HCEC 1CT (cell line): ENCODE results near the gene SLC38A11.
A peak's percentile ranks its signal among the peaks of the same experiment; 100 is the strongest.
"Not testable (repeated sequence)": the region's sequence is repeated elsewhere in the genome, so short reads cannot be mapped to it uniquely, and the experiment has no call there.

Source experiments
- DNase-seq: peaks from one replicate; pipeline ENCODE4 v3.0.0-alpha.2; 2017

SLC38A11 gene

GRCh38 chr2:164875334-164876205 is 79.8 kb downstream of the SLC38A11 start:
- no peak for DNase-seq

DNA sequence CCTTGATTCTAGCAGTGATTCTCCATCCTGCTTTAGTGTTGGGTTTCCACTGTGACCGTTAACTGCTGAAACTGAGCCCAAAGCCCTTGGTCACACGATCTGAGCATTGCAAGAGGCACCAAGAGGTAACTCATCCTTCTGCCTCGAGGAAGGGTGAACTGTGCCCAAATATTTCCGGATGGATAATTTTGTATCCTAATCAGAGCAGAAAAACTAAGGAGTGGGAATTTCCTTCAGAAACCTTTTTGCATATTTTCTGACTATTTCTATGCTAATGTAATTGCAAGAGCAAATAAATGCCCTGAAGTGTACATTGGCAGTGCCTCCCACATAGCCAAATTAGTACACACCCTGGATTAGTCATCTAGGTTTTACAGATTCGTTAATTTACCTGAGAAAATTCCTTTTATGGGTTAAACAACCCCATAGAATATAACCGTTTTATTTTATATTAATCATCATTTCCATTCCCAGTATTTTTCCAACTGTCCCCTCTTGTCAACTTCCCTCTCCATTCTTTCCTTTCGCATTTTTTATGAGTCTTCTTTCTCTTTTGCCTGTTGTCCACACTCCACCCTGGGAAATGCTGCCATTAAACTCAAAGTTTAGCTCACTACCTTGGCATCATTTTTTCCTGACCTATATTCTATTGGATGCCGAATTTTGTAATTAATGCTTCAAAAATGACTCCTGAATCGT is 82.0 kb downstream of the SLC38A11 start:
- DNase-seq = no peak

DNA sequence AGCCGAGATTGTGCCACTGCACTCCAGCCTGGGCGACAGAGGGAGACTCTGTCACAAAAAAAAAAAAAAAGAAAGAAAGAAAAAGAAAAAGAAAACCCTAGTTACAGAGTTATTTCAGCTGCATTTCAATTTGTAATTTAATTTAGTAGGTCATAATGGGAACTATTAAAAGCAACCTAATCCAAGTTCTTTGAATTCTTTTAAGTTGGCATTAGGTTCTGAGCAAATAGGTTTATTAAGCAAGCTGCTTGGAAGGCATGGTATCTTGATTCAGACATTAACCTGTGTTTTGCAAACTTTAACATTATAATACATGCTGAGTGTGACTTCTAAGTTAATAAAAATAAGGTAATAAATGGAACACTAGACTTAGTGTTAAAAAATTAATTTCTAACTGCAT is 83.9 kb downstream of the SLC38A11 start:
- no peak for DNase-seq

DNA sequence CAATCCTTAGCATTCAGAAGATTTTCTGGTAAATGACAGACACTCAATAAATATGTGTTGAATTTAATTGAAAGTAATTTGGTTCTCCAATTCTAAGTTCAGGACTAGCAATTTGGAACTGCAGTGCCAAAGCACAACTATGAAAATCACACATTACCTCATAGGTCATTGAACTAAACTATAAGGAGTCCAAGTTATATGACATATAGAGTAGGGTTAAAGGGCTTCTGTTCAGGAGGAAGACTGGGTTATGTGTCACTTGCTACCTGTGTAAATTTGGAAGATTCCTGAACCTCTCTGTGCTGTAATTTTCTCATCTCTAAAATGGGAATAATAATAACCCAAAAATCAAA is 85.9 kb downstream of the SLC38A11 start:
- no peak for DNase-seq

DNA sequence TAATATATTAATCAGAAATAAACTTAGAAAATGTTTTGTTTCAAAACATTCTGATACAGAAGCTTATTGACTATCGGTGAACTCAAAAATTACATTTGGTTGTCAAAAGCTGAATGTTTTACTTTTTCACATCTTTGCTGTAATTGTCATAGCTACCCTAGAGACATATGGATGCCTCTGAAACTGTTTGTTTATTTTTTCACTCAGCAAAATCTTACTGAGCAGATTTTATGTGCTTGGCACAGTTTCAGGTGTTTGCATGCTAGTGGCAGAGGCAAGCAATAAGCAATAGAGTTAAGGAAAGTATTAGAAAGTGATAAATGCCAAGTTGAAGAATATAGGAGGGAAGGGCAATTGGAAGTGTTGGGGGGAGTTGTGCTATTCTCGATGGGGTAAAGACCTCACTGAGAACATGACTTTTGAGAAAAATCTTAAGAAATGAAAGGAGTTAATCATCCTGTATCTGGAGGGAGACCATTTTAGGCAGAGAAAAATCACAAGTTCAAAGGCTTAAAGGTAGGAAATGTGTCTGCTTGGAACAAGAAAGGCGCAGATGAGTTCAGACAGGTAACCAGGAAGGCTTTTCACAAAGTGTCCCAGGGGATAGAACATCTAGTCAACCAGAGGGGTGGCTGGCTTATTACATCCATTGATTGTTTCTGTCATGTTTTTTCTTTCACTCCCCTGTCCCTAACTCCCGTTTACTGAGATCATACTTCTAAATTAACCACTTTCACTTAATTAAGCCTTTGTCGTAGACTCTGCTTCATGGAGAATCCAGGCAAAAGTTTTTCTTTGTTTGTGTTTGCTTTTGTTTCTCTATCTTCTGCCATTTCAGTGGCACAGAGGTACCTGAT is 86.5 kb downstream of the SLC38A11 start:
- peak; percentile 44 for DNase-seq

- DNase-seq = no peak
These were observed 87.4 kb downstream of the SLC38A11 start for GRCh38 chr2:164867779-164868397.

DNA sequence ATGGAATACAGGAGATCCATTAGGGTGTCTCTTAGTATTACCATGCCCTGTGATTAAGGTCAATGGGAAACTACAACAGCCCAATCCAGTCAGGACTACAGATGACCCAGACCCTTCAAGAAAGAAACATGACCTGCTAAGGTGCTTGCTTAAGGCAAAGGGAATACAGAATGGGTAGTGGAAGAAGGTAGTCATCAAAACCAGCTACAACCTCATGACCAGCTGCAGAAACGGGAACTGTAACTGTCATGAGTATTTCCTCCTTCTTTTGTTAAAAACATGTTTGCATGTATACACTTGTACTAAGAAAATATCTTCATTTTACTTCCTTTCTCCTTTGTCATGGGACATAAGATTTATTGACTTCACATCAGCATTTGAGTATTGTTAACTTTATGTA is 88.9 kb downstream of the SLC38A11 start:
- not testable (repeated sequence) for DNase-seq

- no peak for DNase-seq
These were observed 94.7 kb downstream of the SLC38A11 start for GRCh38 chr2:164860694-164861042.

DNA sequence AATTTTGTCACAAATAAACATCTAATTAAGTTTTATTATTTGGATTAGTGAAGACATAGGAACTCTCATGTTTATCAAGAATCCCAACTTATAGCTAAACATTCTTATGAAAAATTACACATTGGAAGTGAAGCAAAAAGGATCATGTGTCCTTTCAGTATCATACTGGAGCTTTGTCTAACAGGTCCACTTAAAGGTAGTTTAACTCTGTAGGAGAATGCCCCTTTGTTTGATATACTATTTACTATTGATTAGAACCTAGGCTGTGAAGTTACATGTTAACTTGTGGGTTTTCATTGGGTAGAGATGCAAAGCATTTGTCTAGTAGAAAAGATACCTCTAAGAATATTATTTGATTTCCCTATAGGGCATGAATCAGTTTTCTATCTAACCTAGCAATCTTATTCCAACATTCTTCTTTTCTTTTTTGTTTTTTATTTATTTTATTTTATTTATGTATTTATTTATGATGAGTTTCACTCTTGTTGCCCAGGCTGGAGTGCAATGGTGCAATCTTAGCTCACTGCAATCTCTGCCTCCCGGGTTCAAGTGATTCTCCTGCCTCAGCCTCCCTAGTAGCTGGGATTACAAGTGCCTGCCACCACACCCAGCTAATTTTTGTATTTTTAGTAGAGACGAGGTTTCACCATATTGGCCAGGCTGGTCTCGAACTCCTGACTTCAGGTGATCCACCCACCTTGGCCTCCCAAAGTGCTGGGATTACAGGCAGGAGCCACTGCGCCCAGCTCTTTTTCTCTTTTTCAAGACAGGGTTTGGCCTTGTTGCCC is 95.2 kb downstream of the SLC38A11 start:
- not testable (repeated sequence) for DNase-seq

DNA sequence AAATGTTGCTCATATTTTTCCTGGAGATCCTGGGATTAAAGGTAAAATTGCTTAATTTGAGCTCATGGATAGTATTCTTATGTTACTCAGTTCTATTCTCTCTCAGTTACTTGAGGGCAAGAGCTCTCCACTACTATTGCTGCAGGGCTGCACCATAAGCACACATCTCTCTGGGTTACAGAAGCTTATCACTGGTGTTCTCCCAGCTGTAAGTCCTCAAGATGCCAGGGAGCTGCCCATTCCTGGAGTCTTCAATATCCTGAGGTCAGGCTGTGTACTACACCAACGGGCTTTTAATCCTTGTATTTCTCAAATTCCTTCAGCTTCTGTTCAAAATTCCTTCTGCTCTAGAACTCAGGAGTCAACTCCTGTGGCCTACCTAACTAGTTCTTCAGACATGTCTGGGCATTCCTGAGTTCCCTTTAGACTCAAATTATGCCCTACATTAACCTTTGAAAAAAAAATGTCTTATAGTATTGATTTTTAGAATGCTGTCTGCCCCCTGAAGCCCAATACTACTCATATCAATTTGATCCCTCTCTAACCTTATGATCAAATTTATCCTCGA is 96.0 kb downstream of the SLC38A11 start:
- DNase-seq = no peak

- DNase-seq = no peak
These were observed 103.2 kb downstream of the SLC38A11 start for GRCh38 chr2:164852086-164852485.

DNA sequence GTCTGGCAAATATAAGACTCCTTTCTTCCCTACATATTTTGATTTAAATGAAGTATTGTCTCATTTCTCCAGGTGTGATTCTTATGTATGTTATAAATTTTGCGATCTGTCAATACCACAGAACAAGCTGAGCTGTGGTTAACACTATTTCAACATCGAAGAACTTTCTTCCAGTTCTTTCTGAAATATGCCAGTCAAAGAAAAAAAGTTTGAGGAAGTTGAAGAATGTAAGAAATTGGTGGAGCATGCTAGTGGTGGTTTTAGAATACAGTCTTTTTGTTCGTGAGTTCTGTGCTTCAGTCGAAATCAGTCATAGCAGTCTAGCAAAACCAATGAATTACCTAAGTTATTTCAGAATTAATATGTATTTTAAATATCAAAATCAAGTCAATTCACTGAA is 105.1 kb downstream of the SLC38A11 start:
- no peak for DNase-seq

DNA sequence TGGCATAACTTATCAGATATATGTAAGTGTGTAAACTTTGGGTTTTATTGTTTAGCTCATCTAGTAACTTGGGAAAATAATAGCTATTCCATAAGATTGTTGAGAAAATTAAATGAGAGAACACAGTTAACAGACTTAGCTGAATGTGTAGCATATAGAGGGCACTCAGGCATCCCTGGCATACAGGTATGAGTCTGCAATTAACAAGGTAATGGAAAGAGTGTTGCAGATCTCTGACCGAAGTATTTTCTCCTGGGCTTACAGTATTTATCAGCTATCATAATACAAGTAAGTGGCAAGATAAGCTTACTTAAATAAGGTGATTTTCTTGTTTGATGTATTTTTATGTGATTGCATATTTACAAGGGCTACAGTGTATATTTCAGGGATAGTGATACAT is 105.8 kb downstream of the SLC38A11 start:
- no peak for DNase-seq

GRCh38 chr2:164847981-164848741 is 107.2 kb downstream of the SLC38A11 start:
- no peak for DNase-seq

DNA sequence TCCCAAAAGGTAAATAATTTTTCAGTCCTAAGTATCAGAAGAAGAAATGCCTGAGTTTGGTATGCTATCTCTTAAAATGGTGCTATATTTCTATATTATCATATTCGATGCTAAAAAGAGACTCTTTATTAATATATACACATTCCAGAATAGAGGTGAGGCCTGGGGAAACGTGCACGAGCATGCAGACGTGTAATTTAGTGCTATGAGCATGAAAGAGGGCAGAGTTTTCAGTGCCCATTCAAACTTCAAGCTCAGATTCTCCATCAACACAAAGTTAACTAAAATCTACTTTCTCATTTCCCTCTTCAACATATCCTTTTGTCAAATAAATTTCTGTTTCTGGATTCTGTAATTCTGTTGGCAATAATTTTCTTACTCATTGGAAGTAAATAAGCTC is 108.0 kb downstream of the SLC38A11 start:
- no peak for DNase-seq

DNA sequence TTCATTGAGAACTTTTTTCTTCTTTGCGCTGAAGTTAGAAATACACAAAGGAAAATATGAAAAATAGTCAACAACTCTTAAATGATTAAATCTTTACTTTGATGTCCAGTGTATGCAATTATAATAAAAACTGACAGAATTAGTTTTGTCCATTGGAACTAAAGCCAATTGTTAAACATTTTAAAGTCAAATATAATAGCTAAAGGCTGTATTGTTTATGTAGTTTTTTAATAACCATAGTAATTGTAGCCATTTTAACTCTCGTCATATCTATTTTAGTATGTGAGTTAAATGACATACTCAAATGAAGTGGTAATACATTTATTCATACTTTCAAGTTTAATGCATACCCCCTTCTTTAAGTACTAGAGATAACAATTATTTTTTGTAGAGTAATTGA is 109.0 kb downstream of the SLC38A11 start:
- no peak for DNase-seq
